Sigmoid colon (tissue), 4 donors: ENCODE data around the gene TDRD9.

Experiments
- EP300 ChIP-seq, 4 donors: sonication (generic); formaldehyde crosslinking; IDR thresholded peaks; one replicate each; pipeline ENCODE4 v1.6.1; 2017; ENCODE audit warnings: antibody characterized with exemption in 4 of 4
- POLR2A ChIP-seq, 2 donors: fragments of 450-650 bp; IDR thresholded peaks; one replicate each; pipeline ENCODE4 v1.6.1; 2016; ENCODE audit warnings: antibody characterized with exemption in 2 of 2, mild to moderate bottlenecking in 2 of 2, moderate library complexity in 2 of 2
- POLR2AphosphoS5 ChIP-seq, 4 donors: sonication (generic); formaldehyde crosslinking; IDR thresholded peaks; one replicate each; pipeline ENCODE4 v1.6.1; 2017; ENCODE audit warnings: antibody characterized with exemption in 4 of 4
- TF ChIP-seq, protein P1 (sequence below), 4 experiments: fragments of 450-650 bp in 3 of 4; fragments of 200-600 bp in 1 of 4; IDR thresholded peaks; one replicate each; pipeline ENCODE4 v1.5.1; 2016 to 2019; ENCODE audit warnings: antibody characterized with exemption in 4 of 4, mild to moderate bottlenecking in 3 of 4, moderate library complexity in 2 of 4

- TF ChIP-seq, protein P1, sequence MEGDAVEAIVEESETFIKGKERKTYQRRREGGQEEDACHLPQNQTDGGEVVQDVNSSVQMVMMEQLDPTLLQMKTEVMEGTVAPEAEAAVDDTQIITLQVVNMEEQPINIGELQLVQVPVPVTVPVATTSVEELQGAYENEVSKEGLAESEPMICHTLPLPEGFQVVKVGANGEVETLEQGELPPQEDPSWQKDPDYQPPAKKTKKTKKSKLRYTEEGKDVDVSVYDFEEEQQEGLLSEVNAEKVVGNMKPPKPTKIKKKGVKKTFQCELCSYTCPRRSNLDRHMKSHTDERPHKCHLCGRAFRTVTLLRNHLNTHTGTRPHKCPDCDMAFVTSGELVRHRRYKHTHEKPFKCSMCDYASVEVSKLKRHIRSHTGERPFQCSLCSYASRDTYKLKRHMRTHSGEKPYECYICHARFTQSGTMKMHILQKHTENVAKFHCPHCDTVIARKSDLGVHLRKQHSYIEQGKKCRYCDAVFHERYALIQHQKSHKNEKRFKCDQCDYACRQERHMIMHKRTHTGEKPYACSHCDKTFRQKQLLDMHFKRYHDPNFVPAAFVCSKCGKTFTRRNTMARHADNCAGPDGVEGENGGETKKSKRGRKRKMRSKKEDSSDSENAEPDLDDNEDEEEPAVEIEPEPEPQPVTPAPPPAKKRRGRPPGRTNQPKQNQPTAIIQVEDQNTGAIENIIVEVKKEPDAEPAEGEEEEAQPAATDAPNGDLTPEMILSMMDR (IDR thresholded peaks at IDR 0.05): no peak
- TF ChIP-seq EP300 (IDR thresholded peaks at IDR 0.05) (no peak), POLR2A (IDR thresholded peaks at IDR 0.05) (no peak), POLR2AphosphoS5 (IDR thresholded peaks at IDR 0.05) (no peak)
Measured at GRCh38 chr14:104031384-104031783, 103.1 kb downstream of the TDRD9 start.
